Measurements from ENCODE around the gene IPO9.

GRCh38 chr1:201834621-201835020 lies 5.7 kb downstream of the IPO9 start:
- TF ChIP-seq CTCF (IDR thresholded peaks at IDR 0.05 in 2 of 3, conservative IDR thresholded peaks at IDR 0.05 in 1 of 3; ENCODE audit: control insufficient read depth in 2 of 3, extremely low read depth in 1 of 3, insufficient read depth in 1 of 3, low read depth in 3 of 3, low read length in 3 of 3) (no peak), SKIL (IDR thresholded peaks at IDR 0.05; ENCODE audit: low read depth, poor library complexity, severe bottlenecking) (no peak), ZNF207 (IDR thresholded peaks at IDR 0.05; ENCODE audit: borderline replicate concordance) (no peak), SP1 (IDR thresholded peaks at IDR 0.05; ENCODE audit: low read depth, low read length) (no peak), CBFB (IDR thresholded peaks at IDR 0.05; ENCODE audit: low read depth) (no peak), ATF2 (IDR thresholded peaks at IDR 0.05; ENCODE audit: low read length) (no peak), RB1 (IDR thresholded peaks at IDR 0.05; ENCODE audit: borderline replicate concordance) (no peak), JUNB (IDR thresholded peaks at IDR 0.05) (no peak), POLR2A (IDR thresholded peaks at IDR 0.05; ENCODE audit: low read depth, low read length) (no peak), POLR2AphosphoS5 (IDR thresholded peaks at IDR 0.05; ENCODE audit: low read length) (no peak), PBX3 (IDR thresholded peaks at IDR 0.05; ENCODE audit: insufficient replicate concordance, low read depth, low read length) (no peak), ZBTB33 (IDR thresholded peaks at IDR 0.05) (no peak), ZZZ3 (IDR thresholded peaks at IDR 0.05; ENCODE audit: control insufficient read depth, insufficient read length, low read depth) (no peak), USF2 (IDR thresholded peaks at IDR 0.05; ENCODE audit: borderline replicate concordance, low read depth, low read length) (no peak)

All from GM12878 (cell line).